ENCODE measurements around the gene CACNB4.

Gene CACNB4

DNA sequence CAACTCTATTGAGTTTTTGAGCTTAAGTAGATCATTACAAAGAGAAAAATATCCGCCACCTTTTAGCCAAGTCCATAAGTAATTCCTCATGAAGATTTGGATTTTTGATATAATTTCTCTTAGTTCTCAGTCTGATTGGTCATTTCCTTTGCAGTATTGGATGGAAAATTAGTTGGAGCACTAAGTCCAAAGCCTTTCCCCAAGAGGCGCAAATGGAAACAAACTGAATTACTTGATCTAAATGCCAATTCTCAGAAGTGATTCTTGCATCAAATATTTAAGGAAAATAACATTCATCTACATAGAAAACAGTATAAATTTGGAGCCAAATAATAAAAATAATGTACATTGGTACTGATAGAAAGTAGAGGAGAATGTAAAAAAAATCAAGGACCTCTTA lies 115.6 kb downstream of the CACNB4 start:
- TF ChIP-seq, protein P1, sequence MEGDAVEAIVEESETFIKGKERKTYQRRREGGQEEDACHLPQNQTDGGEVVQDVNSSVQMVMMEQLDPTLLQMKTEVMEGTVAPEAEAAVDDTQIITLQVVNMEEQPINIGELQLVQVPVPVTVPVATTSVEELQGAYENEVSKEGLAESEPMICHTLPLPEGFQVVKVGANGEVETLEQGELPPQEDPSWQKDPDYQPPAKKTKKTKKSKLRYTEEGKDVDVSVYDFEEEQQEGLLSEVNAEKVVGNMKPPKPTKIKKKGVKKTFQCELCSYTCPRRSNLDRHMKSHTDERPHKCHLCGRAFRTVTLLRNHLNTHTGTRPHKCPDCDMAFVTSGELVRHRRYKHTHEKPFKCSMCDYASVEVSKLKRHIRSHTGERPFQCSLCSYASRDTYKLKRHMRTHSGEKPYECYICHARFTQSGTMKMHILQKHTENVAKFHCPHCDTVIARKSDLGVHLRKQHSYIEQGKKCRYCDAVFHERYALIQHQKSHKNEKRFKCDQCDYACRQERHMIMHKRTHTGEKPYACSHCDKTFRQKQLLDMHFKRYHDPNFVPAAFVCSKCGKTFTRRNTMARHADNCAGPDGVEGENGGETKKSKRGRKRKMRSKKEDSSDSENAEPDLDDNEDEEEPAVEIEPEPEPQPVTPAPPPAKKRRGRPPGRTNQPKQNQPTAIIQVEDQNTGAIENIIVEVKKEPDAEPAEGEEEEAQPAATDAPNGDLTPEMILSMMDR (IDR thresholded peaks at IDR 0.05; ENCODE audit: low read depth, low read length), result no peak
- H3K4me3 ChIP-seq (ENCODE audit: low read depth, low read length), result no peak overlapping the region

DNA sequence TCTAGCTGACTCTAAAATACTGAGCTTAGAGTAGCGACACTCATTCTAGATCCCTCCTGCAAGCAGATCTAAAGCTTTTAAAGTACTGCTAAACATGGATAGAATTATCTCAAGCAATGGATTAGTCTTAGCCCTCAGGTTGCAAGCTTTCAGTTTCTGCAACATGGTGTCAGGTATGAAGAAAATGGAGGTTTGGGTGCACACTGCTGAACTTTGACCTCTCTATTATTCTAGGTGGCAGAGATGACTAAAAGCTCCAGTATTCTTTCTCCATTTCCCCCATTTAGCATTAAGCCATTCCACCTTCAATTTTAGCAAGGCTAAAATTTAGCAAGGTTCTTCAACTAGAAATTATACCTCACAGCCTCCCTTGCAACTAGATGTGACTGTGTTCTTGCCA lies 117.0 kb downstream of the CACNB4 start:
- TF ChIP-seq, protein P1 (IDR thresholded peaks at IDR 0.05; ENCODE audit: low read depth, low read length), result no peak

DNA sequence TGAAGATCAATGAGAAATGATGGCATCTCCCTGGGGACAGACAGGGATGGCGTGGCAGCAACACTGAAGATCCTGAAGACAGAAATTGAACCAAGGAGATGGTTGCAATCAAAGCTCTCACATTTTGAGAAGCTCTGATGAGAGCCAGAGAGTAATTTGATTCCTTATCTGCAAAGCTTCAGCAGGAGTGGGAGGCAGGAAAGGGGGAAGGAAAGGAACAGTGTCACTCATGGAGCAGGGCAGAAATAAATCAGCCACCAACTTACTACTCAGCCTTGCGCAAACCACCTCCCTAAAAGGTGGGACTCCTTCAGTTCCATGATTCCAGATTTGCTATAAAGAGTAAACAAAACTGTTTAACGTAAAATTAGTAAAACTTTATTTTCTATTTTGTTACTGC lies 119.2 kb downstream of the CACNB4 start:
- no peak overlapping the region for H3K4me3 ChIP-seq (ENCODE audit: low read depth, low read length)
- TF ChIP-seq, protein P1 (IDR thresholded peaks at IDR 0.05; ENCODE audit: low read depth, low read length), result no peak

More for the DNA sequence above, 117.0 kb downstream of the CACNB4 start:
- no peak overlapping the region for H3K4me3 ChIP-seq (ENCODE audit: low read depth, low read length)

DNA sequence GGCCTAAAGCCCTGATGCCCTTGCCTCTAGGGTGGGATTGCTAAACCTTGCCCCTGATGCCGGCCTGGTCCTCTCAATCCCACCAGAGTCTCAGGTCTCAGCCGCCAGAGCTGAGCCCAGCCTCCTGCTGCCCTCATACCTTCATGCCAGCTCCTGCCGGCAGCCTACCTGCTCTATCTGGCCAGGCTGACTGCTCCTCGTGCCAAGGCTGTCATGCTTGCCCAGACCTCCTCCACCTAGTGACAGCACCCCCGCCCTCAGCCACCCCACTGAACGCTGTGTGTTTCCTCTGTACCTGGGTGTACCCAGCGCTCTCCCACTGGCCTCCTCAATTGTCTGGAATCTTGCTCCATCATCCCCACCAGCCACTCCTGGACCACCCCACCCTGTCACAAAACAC lies 120.1 kb downstream of the CACNB4 start:
- no peak overlapping the region for H3K4me3 ChIP-seq (ENCODE audit: low read depth, low read length)
- TF ChIP-seq, protein P1 (IDR thresholded peaks at IDR 0.05; ENCODE audit: low read depth, low read length), result no peak

DNA sequence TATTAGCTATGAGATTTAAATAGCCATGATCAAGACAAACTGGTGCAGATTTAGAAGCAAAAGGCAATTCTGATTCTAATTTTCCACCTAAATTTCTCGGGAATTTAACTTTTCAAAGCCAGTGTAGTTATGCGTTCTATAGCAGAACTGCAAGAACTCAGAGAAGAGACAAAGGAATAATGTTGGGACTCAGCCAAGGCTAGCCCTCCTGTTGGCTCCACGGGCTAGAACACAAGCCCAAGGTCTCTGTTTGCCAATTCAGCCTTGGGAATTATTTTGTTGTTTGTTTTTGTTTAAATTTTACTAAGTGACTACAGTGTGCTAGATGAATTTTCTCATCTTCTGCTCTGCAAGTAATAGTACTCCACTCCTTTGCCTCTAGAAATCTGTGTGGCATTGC lies 121.2 kb downstream of the CACNB4 start:
- TF ChIP-seq, protein P1 (IDR thresholded peaks at IDR 0.05; ENCODE audit: low read depth, low read length), result no peak
- H3K4me3 ChIP-seq (ENCODE audit: low read depth, low read length), result no peak overlapping the region

DNA sequence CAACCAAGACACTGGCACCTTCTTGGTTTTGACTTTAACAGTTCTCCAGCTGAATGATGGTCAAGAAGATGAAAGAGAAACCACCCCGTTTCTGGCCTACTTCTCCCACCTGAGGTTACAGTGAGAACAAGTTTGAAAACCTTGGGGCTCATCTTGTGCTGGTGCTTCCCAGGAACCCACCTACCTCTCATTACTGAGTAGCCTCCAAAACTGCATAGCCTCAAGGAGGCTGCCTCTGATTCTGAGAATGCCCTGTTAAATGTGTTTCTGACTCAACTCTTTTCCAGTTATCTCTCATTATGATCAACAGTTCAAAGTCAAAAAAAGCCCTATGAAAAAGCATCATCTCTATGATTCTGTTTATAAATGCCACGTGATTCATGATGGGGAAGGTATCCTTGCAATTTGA lies 121.9 kb downstream of the CACNB4 start:
- TF ChIP-seq, protein P1 (IDR thresholded peaks at IDR 0.05; ENCODE audit: low read depth, low read length), result no peak
- no peak overlapping the region for H3K4me3 ChIP-seq (ENCODE audit: low read depth, low read length)

DNA sequence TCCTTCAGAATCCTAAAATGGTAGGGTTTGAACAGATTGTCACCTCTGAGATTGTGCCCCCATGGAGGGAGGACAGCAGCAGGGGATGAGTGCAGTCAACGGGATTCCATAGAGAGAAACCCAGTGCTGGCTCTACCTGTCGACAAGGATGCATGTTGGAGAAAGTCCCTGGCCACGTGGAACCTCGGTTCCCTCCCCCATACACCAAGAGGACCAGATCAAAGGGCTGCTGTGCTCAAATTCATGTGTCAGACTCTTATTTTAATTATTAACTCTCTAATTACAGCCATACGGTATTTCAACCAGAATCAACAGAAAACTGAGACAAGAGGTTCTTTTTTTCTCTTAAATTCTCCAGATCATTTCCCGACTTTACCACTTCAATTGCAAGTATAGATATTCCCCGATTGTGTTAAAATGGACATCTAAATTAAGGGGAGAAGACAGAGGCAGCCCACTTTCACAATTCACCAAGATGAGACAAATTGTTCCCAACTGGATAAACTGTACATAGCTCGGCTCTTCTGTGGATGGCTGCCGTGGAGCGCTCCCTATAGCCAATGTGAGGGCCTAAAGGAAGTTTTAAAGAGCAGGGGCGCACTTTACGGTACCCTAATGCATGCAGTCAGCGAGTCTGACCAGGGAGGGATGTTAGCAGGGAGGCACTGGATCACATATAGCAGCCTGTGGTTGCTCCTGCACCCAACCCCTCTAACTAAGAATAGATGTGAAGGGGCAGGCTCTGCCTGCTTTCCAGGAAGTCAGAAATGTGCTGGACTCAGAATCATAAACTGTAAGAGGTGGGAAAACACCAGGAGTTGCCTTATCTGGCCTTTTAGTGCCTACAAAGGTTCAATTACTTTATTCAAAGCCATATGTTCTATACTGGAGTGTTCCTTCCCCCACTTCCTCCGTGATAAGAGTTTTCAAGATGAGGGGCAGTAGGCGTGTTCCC lies 123.1 kb downstream of the CACNB4 start:
- H3K4me3 ChIP-seq (ENCODE audit: low read depth, low read length), result no peak overlapping the region
- TF ChIP-seq, protein P1 (IDR thresholded peaks at IDR 0.05; ENCODE audit: low read depth, low read length), result no peak
